Osteocyte (in vitro differentiated cells): ENCODE results near the gene AKTIP. TPM values are rescaled to one million over a fixed set of nuclear protein-coding genes. Genes with fewer than 3 reads are reported as not detected.

Experiments used
- DNase-seq: peaks from one replicate; pipeline ENCODE4 v3.0.0; 2021; ENCODE audit warnings: mixed read lengths; ENCODE audit not compliant: unreplicated experiment; ENCODE audit errors: extremely low spot score
- H3K27ac Mint-ChIP-seq: one replicate; pipeline ENCODE4 v1.8.0; 2021; ENCODE audit warnings: mild to moderate bottlenecking, mixed read lengths; ENCODE audit not compliant: unreplicated experiment
- H3K27me3 Mint-ChIP-seq: one replicate; pipeline ENCODE4 v1.8.0; 2021; ENCODE audit warnings: mixed read lengths; ENCODE audit not compliant: unreplicated experiment
- H3K36me3 Mint-ChIP-seq: one replicate; pipeline ENCODE4 v1.8.0; 2021; ENCODE audit warnings: mixed read lengths; ENCODE audit not compliant: unreplicated experiment
- H3K4me1 Mint-ChIP-seq: one replicate; pipeline ENCODE4 v1.8.0; 2021; ENCODE audit warnings: mixed read lengths; ENCODE audit not compliant: unreplicated experiment
- H3K4me3 Mint-ChIP-seq: one replicate; pipeline ENCODE4 v1.8.0; 2021; ENCODE audit warnings: mild to moderate bottlenecking, moderate library complexity, mixed read lengths; ENCODE audit not compliant: unreplicated experiment
- H3K9me3 Mint-ChIP-seq: one replicate; pipeline ENCODE4 v1.8.0; 2021; ENCODE audit warnings: mixed read lengths; ENCODE audit not compliant: unreplicated experiment
- total RNA-seq: library from RNA; stranded (reverse); gene quantifications from 2 replicates; pipeline ENCODE4 v1.2.1, GENCODE V29; 2021
- TF ChIP-seq, protein P1 (sequence below): fragments of 200-600 bp; sonication (generic); IDR thresholded peaks from 2 replicates; pipeline ENCODE4 v1.5.0; 2021; ENCODE audit warnings: antibody characterized with exemption, mild to moderate bottlenecking, moderate library complexity

Gene AKTIP
- total RNA-seq, 1 donor from 2014 or later = 27.3 TPM

- Mint-ChIP-seq H3K36me3 (peaks cover 49% of the 10 kb centered on the region), H3K27ac (no peak overlapping the region), H3K4me3 (no peak overlapping the region), H3K27me3 (no peaks in the 10 kb centered on the region), H3K4me1 (no peaks in the 10 kb centered on the region), H3K9me3 (no peaks in the 10 kb centered on the region)
- DNase-seq = no peak
- TF ChIP-seq, protein P1, sequence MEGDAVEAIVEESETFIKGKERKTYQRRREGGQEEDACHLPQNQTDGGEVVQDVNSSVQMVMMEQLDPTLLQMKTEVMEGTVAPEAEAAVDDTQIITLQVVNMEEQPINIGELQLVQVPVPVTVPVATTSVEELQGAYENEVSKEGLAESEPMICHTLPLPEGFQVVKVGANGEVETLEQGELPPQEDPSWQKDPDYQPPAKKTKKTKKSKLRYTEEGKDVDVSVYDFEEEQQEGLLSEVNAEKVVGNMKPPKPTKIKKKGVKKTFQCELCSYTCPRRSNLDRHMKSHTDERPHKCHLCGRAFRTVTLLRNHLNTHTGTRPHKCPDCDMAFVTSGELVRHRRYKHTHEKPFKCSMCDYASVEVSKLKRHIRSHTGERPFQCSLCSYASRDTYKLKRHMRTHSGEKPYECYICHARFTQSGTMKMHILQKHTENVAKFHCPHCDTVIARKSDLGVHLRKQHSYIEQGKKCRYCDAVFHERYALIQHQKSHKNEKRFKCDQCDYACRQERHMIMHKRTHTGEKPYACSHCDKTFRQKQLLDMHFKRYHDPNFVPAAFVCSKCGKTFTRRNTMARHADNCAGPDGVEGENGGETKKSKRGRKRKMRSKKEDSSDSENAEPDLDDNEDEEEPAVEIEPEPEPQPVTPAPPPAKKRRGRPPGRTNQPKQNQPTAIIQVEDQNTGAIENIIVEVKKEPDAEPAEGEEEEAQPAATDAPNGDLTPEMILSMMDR = no peak
These were observed 10.5 kb downstream of the AKTIP start for GRCh38 chr16:53492503-53492902.

DNA sequence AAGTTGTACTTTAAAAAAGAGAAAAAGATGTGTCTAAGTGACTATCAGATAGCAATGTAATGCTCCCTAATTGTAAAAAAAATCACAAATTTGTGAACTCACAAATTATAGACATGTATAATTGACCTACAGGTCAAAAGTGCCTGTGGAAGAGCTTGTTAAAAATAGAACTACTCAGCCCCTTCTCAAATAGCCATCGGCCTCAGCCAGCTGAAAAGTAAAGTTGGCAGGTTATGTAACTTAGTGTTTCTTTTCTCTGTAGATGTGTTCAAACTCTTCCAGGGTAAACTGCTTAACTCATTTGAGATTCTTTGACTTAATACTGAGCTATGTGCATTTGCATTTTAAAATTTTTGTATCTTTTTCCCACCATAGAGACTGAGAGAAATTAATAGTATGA lies 13.3 kb downstream of the AKTIP start:
- Mint-ChIP-seq H3K4me3 (no peak overlapping the region), H3K27me3 (no peaks in the 10 kb centered on the region), H3K9me3 (no peaks in the 10 kb centered on the region), H3K4me1 (no peaks in the 10 kb centered on the region), H3K36me3 (peaks cover 53% of the 10 kb centered on the region), H3K27ac (no peak overlapping the region)
- no peak for DNase-seq
- TF ChIP-seq, protein P1 = no peak

- H3K9me3 Mint-ChIP-seq = no peaks in the 10 kb centered on the region
- no peaks in the 10 kb centered on the region for H3K27me3 Mint-ChIP-seq
- H3K4me3 Mint-ChIP-seq = no peak overlapping the region
- H3K4me1 Mint-ChIP-seq = no peaks in the 10 kb centered on the region
- no peak overlapping the region for H3K27ac Mint-ChIP-seq
- H3K36me3 Mint-ChIP-seq = peaks cover 60% of the 10 kb centered on the region
- TF ChIP-seq, protein P1 = no peak
- no peak for DNase-seq
These were observed 16.8 kb downstream of the AKTIP start for GRCh38 chr16:53486230-53486629.

DNA sequence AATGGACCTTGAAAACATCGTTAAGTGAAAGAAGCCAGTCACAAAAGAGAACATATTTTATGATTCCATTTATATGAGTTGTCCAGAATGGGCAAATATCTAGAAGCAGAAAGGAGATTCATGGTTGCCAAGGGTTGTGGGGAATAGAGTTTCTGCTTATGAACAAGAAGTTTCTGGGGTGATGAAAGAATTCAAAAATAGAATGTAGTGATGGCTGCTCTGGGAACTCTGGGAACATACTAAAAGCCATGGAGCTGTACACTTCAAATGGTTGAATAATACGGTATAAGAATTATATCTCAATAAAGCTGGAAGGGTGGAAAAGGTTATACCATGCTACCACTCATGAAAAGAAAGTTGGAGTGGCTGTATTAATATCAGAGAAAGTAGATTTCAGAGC lies 18.5 kb downstream of the AKTIP start:
- TF ChIP-seq, protein P1 = no peak
- Mint-ChIP-seq H3K27me3 (no peaks in the 10 kb centered on the region), H3K4me1 (no peaks in the 10 kb centered on the region), H3K36me3 (peaks cover 65% of the 10 kb centered on the region), H3K27ac (no peak overlapping the region), H3K9me3 (no peaks in the 10 kb centered on the region), H3K4me3 (no peak overlapping the region)
- no peak for DNase-seq

GRCh38 chr16:53482123-53482522 lies 20.9 kb downstream of the AKTIP start:
- H3K27ac Mint-ChIP-seq = no peak overlapping the region
- no peaks in the 10 kb centered on the region for H3K27me3 Mint-ChIP-seq
- H3K36me3 Mint-ChIP-seq = peaks cover 74% of the 10 kb centered on the region
- DNase-seq = no peak
- peaks cover 4% of the 10 kb centered on the region for H3K9me3 Mint-ChIP-seq
- TF ChIP-seq, protein P1 = no peak
- no peaks in the 10 kb centered on the region for H3K4me1 Mint-ChIP-seq
- no peak overlapping the region for H3K4me3 Mint-ChIP-seq
